ENCODE measurements around the gene ZNF85. TPM values are rescaled to one million over a fixed set of nuclear protein-coding genes. Genes with fewer than 3 reads are reported as not detected.
"Not testable (repeated sequence)": the region's sequence is repeated elsewhere in the genome, so short reads cannot be mapped to it uniquely, and the experiment has no call there.

The ZNF85 gene
- polyA plus RNA-seq (ENCODE audit: insufficient read length in 10 of 10) = 10 to 100 TPM in 6 of 10 donors, 1 to 10 TPM in 4; 6.2 to 12.2 (median 10.3) TPM
- long read RNA-seq, donor 1, partial matches to known transcripts = 0 of 1 reads
- long read RNA-seq, donor 1, other reads (novel, unspliced or antisense) = 0 of 1 reads
- long read RNA-seq, donor 2, partial matches to known transcripts = 0 of 3 reads
- long read RNA-seq, donor 2, other reads (novel, unspliced or antisense) = 0 of 3 reads
- long read RNA-seq, donor 3 = 0 reads
- long read RNA-seq, donor 4, partial matches to known transcripts = 0 of 1 reads
- long read RNA-seq, donor 4, other reads (novel, unspliced or antisense) = 0 of 1 reads
- long read RNA-seq, donor 5, partial matches to known transcripts = 0 of 5 reads
- long read RNA-seq, donor 5, other reads (novel, unspliced or antisense) = 0 of 5 reads
- long read RNA-seq, donor 6, partial matches to known transcripts = 0 of 4 reads
- long read RNA-seq, donor 6, other reads (novel, unspliced or antisense) = 0 of 4 reads
- long read RNA-seq, donor 7, partial matches to known transcripts = 0 of 4 reads
- long read RNA-seq, donor 7, other reads (novel, unspliced or antisense) = 0 of 4 reads
- long read RNA-seq, donor 8, partial matches to known transcripts = 0 of 2 reads
- long read RNA-seq, donor 8, other reads (novel, unspliced or antisense) = 0 of 2 reads
- long read RNA-seq, donor 9 = 0 reads

DNA sequence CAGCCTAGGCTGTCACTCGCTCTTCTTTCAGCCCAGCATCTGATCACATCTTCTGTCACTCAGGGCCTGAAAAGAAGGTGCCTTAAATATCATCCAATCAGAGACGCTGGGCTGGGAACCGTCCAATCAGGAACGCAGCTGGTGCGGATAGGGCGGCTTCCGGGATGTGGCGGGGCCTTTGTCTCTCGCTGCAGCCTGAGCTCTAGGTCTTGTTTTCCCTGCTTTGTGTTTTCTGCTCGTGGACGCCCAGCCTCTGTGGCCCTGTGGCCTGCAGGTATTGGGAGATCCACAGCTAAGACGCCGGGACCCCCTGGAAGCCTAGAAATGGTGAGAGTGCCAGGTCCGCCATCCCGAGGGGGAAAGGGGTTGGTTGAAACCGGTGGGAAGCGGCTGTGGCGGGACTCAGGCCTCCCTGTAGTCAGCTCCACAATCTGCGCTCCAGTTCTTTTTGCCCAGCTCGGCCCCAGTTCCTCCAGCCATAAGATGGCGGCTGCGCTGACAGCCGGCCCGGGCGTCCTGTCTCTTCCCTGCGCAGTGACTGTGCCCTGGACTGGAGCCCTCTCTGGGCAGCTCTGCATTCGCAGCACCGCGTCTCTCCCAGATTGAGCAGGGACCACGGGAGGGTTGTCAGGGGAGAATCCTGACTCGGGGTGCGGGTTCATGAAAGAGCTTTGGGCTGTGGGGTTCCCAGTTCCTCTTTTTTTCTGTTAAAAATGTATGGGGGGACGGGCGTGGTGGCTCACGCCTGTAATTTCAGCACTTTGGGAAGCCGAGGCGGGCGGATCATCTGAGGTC lies at the start of gene ZNF85:
Gene ZNF85, plus strand, starts transcription at position 175 of the 795 bp plus-strand sequence. Its CDS starts 150 bp downstream, at position 325.
- peak; percentile 94 to 97 (median 95) for DNase-seq

DNA sequence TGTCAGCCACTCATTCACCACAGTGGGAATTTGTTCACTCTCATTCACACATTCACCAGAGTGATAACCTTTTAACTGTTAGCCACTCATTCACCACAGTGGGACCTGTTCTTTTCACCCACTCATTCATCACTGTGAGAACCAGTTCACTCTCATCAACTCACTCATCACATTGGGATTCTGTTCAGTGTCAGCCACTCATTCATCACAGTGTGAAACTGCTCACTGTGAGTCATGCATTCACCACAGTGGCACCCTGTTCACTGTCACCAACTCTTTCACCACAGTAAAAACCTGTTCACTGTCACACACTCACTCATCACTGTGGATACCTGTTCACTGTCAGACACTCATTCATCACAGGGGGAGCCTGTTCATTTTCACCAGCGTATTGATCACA lies 43.5 kb upstream of the ZNF85 start:
- no peak for DNase-seq

DNA sequence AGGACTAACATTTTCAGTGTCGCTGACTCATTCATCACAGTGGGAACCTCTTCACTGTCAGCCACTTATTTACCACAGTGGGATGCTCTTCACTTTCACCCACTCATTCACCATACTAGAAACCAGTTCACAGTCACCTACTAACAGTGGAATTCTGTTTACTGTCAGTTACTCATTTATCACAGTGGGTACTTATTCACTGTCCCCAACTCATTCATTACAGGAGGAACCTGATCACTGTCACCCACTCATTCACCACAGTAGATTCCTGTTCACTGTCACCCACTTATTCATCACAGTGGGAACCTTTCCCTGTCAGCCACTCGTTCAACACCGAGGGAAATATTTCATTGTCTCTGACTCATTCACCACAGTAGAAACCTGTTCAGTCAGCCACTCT lies 10.1 kb upstream of the ZNF85 start:
- no peak for DNase-seq

DNA sequence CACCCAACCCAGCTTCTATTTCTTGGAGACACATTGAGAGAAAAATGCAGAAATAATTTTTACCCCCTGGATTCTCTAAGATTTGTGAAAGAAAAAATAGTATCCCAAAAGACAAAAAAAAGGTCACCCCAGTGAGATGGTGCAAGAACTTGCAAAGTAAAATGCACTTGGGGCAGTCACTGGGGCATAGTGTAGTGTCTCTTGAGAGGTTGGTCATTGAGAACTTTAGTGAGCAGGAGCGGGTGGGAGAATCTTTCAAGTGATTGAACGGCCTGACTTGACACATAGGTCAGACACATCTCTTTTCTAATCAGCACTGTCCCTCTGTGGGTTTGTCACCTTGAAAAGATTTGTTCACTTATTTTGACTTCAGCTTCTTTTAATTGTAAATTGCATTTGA lies 2.4 kb downstream of the ZNF85 start:
- DNase-seq = no peak

DNA sequence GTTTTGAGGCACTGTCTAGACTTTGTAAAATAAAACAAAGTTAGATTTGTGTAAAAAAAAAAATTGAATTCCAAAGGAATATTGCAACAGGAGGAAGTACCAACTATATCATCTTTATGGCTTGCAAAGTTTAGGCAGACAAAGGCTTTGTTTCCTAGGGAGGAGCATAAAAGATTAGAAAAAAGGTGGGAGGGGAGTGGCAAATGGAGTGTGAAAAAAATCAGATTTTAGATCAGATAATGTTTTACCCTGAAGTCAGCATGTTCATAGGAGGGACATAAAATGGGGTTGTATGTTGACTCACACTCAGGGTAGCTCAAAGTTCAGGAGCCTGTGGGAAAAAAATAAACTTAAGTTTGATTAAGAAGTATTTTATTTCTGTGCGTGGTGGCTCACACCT lies 3.7 kb downstream of the ZNF85 start:
- DNase-seq = no peak

DNA sequence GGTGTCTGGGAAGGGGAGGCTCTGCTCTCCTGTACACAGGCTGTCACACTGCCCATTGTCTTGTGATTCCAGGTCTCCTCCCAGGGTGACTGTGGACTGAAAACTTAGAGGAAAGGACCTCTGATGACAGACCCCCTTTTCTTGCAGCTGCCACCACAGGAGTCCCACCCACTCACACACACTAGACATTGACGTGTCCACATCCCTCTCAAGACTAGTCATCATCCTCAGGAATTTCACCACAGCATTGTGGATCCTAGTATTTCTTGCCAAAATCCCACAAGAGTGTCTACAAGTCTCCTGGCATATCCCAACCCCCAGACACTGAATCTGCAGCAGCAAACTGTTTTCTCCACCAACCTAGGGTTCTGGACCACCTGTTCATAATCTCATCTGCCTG lies 5.3 kb downstream of the ZNF85 start:
- DNase-seq = peak in 1 of 3 donors; percentile 23

DNA sequence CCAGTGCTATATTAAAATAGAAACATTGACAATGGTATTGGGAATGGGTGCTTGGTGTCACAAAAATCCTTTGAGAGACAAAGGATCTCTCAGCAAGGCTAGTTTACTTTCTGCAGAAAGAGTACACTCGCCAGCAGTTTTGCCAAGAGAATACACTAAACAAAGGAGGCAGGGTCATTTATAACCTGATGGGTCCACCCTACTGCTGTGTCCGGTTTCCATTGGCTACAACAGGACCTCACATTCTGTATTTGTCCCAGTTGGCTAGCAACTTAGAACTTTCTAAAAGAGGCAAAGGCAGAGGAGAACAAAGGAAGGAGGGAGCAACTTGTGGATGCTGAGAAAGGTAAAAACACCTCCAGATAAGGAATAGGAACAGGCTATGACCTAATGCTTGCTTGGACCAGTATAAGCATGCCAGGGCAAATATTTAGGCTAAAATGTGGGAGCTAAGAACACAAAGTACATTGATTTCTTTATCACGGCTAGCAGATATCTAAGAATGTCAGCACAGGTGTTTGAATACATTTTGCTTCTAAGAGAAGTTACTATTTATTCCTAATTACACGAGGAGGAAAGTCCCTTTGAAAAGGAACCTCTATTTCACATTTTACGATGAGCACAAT lies 13.4 kb downstream of the ZNF85 start:
- DNase-seq = not testable (repeated sequence)

DNA sequence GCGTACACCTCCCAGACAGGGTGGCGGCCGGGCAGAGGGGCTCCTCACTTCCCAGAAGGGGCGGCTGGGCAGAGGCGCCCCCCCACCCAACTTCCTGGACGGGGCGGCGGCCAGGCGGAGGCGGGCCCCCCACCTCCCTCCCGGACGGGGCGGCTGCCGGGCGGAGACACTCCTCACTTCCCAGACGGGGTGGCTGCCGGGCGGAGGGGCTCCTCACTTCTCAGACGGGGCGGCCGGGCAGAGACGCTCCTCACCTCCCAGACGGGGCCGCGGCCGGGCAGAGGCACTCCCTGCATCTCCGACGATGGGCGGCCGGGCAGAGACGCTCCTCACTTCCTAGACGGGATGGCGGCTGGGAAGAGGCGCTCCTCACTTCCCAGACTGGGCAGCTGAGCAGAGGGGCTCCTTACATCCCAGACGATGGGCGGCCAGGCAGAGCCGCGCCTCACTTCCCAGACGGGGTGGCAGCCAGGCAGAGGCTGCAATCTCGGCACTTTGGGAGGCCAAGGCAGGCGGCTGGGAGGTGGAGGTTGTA lies 29.6 kb downstream of the ZNF85 start:
- not testable (repeated sequence) for DNase-seq

DNA sequence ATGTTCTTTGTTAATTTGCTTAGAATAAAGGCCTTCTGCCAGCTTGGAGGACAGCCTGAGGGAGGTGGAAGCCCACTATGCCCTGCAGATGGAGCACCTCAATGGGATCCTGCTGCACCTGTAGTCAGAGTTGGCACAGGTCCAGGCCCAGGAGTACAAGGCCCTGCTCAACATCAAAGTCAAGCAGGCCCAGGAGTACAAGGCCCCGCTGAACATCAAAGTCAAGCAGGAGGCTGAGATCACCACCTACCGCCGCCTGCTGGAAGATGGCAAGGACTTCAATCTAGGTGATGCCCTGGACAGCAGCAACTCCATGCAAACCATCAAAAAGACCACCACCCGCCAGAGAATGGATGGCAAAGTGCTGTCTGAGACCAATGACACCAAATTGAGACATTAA lies 41.7 kb downstream of the ZNF85 start:
- no peak for DNase-seq

DNA sequence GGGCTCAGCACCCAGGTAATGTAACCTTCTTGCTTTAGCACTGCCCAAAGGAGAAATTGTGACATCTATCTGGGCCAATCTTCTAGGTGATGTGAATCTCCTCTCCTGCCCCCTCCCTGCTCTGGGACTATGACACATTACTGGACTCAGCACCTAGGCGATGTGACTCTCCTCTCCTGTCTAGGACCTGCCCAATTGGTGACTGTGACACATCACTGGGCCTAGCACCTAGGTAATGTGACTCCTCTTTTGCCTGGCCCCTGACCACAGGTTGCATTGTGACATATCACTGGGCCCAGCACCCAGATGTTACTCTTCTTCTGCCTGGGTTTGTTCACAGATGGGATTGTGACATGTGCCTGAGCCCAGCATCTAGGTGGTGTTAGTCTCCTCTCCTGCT lies 45.0 kb downstream of the ZNF85 start:
- no peak for DNase-seq

DNA sequence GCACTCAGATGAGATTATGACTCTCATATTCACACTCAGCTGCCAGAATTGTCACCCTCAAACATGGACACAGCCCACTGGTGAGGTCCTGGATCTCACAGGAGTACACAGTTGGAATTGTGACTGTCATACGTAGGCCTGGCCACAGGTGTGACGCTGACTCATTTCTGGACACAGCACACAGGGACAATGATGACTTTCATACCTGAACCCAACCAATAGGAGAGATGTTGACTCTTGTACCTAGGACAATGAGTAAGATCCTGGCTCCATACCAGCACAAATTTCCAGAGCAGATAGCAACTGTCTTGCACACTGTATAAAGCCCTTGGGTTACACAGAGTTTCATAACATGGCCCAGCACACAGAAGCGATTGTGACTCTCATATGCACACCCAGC lies 46.4 kb downstream of the ZNF85 start:
- no peak for DNase-seq

DNA sequence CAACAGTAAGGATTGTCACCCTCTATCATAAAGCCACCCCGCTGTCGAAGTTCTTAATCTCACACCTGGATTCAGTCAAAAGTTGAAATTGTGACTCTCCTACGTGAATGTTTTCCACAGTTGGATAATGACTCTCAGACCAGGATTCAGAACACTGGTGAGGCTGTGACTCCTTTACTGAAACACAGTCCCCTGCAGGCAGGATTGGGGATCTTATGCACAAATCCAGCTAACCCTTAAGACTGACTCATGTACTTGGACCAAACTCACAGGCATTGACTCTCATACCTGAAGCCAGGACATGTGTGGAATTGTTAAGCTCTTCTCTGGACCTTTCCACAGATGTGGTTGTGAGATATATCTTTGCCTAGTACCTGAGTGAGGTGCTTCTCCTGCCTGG lies 46.8 kb downstream of the ZNF85 start:
- DNase-seq = no peak

DNA sequence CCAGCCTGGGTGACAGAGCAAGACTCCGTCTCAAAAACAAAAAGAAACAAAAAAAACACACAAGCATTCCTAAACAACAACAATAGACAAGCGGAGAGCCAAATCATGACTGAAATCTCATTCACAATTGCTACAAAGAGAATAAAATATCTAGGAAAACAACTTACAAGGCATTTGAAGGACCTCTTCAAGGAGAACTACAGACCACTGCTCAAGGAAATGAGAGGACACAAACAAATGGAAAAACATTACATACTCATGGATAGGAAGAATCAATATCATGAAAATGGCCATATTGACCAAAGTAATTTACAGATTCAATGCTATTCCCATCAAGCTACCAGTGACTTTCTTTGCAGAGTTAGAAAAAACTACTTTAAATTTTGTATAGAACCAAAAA lies 69.7 kb downstream of the ZNF85 start:
- DNase-seq = not testable (repeated sequence)

DNA sequence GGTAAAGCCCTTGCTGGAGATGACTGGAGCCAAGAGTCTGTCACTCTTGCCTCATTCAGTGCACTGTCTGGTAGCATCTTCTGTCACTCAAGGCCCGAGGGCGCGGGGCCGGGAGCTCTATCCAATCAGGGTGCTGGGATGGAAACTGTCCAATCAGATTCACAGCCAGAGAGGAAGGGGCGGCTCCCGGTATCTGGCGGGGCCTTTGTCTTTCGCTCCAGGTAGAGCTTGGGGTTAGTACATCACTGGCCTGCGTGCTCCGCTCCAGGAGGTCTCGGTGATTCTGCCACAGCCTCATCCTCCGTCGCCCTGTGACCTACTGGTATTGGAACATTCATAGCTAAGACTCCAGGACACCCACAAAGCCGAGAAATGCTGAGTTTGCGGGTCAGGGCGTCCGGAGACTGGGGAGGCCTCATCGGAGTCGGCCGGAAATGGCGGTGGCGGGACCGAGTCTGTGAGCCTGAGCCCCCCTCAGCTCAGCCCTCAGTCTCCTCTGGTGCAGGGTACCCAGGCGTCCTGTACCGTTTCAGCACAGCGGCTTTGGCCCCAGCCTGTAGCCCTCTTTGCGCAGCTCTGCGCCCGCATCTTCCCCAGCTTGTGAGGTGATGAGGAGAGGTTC lies 76.8 kb downstream of the ZNF85 start:
- peak; percentile 93 to 97 (median 94) for DNase-seq

Other genes with a start within 250 kb of the ZNF85 start
- 1 to 10 TPM; 1.3 to 2.8 (median 2.1) TPM for gene ZNF66, start 146.9 kb upstream of the ZNF85 start, polyA plus RNA-seq (ENCODE audit: insufficient read length in 10 of 10)
- gene ZNF430, start 97.4 kb downstream of the ZNF85 start, polyA plus RNA-seq (ENCODE audit: insufficient read length in 10 of 10) = 1 to 10 TPM; 4.7 to 8.9 (median 7.5) TPM
- 10 to 100 TPM in 4 of 10 donors, 1 to 10 TPM in 6; 4.4 to 12.6 (median 9.7) TPM for gene ZNF714, start 159.0 kb downstream of the ZNF85 start, polyA plus RNA-seq (ENCODE audit: insufficient read length in 10 of 10)
- 10 to 100 TPM; 13.4 to 27.2 (median 20.9) TPM for gene ZNF431, start 218.8 kb downstream of the ZNF85 start, polyA plus RNA-seq (ENCODE audit: insufficient read length in 10 of 10)

Data from muscle of back (tissue), 13 donors.